Urinary bladder (tissue), 4 donors: Measurements from ENCODE around the gene HOXA2. TPM values are rescaled to one million over a fixed set of nuclear protein-coding genes. Genes with fewer than 3 reads are reported as not detected.

Source experiments
- DNase-seq: peaks from one replicate; pipeline ENCODE4 v3.0.0-alpha.2; 2015; ENCODE audit errors: extremely low spot score
- H3K27ac ChIP-seq: one replicate; pipeline ENCODE4 v1.5.1; 2013; ENCODE audit warnings: low read depth, mild to moderate bottlenecking, moderate library complexity
- H3K36me3 ChIP-seq: one replicate; pipeline ENCODE4 v1.6.1; 2013; ENCODE audit warnings: mild to moderate bottlenecking, moderate library complexity; ENCODE audit not compliant: insufficient read depth
- H3K4me1 ChIP-seq: one replicate; pipeline ENCODE4 v1.6.1; 2013; ENCODE audit warnings: mild to moderate bottlenecking, moderate library complexity; ENCODE audit not compliant: insufficient read depth
- H3K4me3 ChIP-seq: one replicate; pipeline ENCODE4 v1.5.1; 2013; ENCODE audit warnings: low read depth, low read length
- WGBS: extraction: QIAGEN DNeasy Blood & Tissue Kit; methylation state at CpG from one replicate; pipeline ENCODE4 v1.1.7; 2013; 5-methylcytosine and 5-hydroxymethylcytosine counted together
- polyA plus RNA-seq: library from polyadenylated mRNA; stranded (reverse); fragments of 200-250 nt; gene quantifications from one replicate; pipeline ENCODE4 v1.2.3, GENCODE V29; 2013
- total RNA-seq: library from RNA; depleted of rRNA; stranded (reverse); fragments of >200 nt; gene quantifications from one replicate; pipeline ENCODE4 v1.2.3, GENCODE V29; 2014
- donor health status: healthy with polysubstance abuse.
- donor health status: healthy.

HOXA2 gene
- total and polyA plus RNA-seq, 2 donors = 1.3 to 1.4 TPM

- Histone ChIP-seq H3K36me3 (no peaks in the 10 kb centered on the region), H3K27ac (no peak overlapping the region), H3K4me3 (no peak overlapping the region), H3K4me1 (peaks cover 3% of the 10 kb centered on the region)
- DNase-seq = no peak
- 35% methylated on average over 2 of the region's 2 CpGs for WGBS
Measured at GRCh38 chr7:27134392-27134791, 31.9 kb upstream of the HOXA2 start.

DNA sequence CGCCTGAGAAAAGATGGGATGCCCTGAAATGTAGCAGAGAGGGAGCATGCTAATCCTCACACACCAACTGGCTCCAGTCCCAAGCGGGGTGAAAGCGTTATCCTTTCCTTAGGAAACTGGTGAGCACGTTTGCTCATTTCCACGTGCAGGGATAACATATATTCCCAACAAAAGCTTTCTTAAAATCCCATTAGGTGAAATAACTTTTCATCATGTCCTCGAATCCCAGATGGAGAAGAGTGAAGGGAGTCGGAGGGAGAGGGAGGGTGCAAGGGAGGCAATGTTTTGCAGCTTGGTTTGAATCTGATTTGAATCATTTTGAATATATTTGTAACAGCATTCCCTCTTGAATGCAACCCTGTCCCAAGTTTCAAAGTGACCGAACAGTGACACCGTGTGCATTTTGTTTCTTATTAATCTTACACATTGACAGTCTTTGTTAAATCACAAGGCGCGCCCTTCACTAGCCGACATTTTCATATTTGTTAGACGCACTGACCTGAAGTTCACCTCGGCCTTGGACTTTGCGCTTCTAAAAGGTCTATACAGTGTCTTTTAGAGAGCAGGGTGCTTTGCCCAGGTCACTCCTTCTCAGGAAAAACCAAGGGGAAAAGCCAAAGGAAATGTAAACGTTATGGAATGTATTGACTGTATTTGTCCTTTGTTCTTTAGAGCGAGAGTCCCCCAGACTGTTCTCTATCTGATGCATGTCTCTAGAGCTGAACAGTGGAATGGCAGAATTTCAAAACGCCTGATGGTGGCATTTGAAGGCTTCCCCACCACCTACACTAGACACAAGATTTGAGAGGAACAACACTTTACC lies 31.1 kb upstream of the HOXA2 start:
- no peak overlapping the region for H3K27ac ChIP-seq
- DNase-seq = no peak
- WGBS = 66% methylated on average over 18 of the region's 18 CpGs
- no peaks in the 10 kb centered on the region for H3K36me3 ChIP-seq
- no peak overlapping the region for H3K4me3 ChIP-seq
- H3K4me1 ChIP-seq = peaks cover 3% of the 10 kb centered on the region

GRCh38 chr7:27132978-27133377 lies 30.5 kb upstream of the HOXA2 start:
- Histone ChIP-seq H3K4me3 (no peak overlapping the region), H3K4me1 (peaks cover 3% of the 10 kb centered on the region), H3K36me3 (no peaks in the 10 kb centered on the region), H3K27ac (no peak overlapping the region)
- WGBS = 40% methylated on average over 6 of the region's 6 CpGs
- DNase-seq = no peak

DNA sequence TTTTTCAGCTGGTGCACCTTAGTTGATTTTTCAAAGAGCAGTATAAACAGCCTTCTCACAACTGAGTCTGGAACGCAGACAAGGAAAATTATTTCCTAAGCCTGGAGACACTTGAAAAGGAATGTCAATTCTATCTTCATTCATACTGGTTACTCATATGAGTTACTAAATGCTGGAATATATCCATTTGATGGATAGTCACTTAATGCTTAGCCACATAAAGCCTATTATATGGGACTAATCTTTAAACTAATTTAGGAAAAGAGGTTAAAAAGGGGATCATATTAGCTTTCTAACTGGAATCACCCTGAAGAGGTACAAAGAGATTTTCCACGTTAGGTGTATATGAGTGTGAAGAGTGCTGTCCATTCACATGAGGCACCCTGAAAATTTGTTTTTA lies 29.7 kb upstream of the HOXA2 start:
- Histone ChIP-seq H3K4me1 (peaks cover 3% of the 10 kb centered on the region), H3K36me3 (no peaks in the 10 kb centered on the region), H3K4me3 (no peak overlapping the region), H3K27ac (no peak overlapping the region)
- 79% methylated on average over 2 of the region's 2 CpGs for WGBS
- no peak for DNase-seq

GRCh38 chr7:27131390-27131819 lies 28.9 kb upstream of the HOXA2 start:
- DNase-seq = no peak
- H3K36me3 ChIP-seq = no peaks in the 10 kb centered on the region
- H3K4me1 ChIP-seq = peaks cover 3% of the 10 kb centered on the region
- no peak overlapping the region for H3K27ac ChIP-seq
- 49% methylated on average over 12 of the region's 12 CpGs for WGBS
- peak overlapping the region; percentile 89 for H3K4me3 ChIP-seq

DNA sequence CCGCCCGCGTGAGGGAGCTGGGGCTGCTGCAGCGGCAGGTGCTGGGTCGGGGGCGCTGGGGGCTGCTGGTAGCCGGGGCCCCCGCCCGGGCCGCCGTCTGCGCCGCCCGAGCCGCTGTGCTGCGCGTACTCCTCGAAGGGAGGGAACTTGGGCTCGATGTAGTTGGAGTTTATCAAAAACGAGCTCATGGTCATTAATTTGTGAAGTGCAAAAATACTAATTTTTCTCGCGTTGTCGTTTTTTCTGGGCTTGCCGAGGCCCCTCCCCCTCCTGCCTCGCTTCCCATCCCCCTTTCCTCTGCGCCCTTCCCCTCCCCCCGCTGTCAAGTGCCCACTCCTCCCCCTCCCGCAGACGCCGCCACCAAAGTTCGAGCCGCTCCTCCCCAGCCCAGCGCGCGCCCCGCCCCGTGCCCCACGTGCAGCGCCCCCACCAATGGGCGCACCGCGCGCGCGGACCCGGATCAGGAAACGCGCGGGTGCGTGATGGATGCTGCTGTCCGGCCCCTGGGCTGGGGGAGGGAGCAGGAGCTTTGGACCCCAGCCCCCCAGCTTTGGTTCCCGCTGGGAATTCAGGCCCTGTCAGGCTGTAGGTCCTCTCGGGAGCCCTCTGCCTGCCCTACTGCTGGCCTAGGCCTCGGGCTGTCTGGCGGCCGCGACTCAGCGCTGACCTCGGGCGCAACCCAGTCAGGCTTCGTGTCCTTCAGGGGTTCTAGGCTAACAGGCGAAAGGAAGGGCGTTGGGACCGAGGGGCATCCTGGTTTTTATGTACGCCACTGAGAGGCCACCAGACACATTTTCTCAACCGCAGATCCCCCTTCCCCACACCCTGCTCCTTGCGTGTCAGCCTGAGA lies 28.3 kb upstream of the HOXA2 start, which contains the start of gene HOXA4:
Gene HOXA4, minus strand, starts transcription at position 218 of the 850 bp plus-strand sequence. Its CDS starts 24 bp downstream, at position 194.
- DNase-seq = peak; percentile 82
- WGBS = 3% methylated on average over 67 of the region's 67 CpGs
- Histone ChIP-seq H3K36me3 (no peaks in the 10 kb centered on the region), H3K4me1 (peaks cover 3% of the 10 kb centered on the region), H3K27ac (peak within 1 kb of the TSS; percentile 60), H3K4me3 (peak within 1 kb of the TSS; percentile 89)

GRCh38 chr7:27129729-27130539 lies 27.5 kb upstream of the HOXA2 start:
- DNase-seq = no peak
- peaks cover 3% of the 10 kb centered on the region for H3K4me1 ChIP-seq
- H3K27ac ChIP-seq = peak overlapping the region; percentile 60
- H3K36me3 ChIP-seq = no peaks in the 10 kb centered on the region
- 10% methylated on average over 72 of the region's 72 CpGs for WGBS
- peak overlapping the region; percentile 89 for H3K4me3 ChIP-seq

- Histone ChIP-seq H3K4me1 (peaks cover 3% of the 10 kb centered on the region), H3K4me3 (peak overlapping the region; percentile 89), H3K27ac (no peak overlapping the region), H3K36me3 (no peaks in the 10 kb centered on the region)
- 77% methylated on average over 28 of the region's 28 CpGs for WGBS
- DNase-seq = no peak
Measured at GRCh38 chr7:27128776-27129728, 26.6 kb upstream of the HOXA2 start.

DNA sequence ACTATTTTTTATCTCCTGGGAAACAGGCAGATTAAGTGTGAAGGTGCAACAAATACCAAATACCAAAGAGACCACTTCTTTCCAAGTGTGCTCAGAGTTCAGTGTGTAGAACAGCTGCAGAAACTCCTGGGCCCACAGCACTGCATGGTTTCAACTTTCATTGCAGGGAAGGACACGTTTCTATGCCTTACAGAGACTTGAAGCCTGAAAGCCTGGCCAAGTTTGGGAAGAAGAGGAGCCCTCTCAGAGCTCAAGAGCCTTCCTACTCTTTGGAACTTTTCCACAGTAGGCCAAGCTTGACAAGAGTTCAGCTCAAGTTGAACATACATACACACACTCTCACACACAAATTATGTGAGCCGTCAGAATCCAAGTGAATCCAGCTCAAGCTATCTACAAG lies 25.6 kb upstream of the HOXA2 start:
- Histone ChIP-seq H3K4me3 (no peak overlapping the region), H3K36me3 (no peaks in the 10 kb centered on the region), H3K4me1 (peaks cover 3% of the 10 kb centered on the region), H3K27ac (no peak overlapping the region)
- 32% methylated on average over 2 of the region's 2 CpGs for WGBS
- DNase-seq = no peak

DNA sequence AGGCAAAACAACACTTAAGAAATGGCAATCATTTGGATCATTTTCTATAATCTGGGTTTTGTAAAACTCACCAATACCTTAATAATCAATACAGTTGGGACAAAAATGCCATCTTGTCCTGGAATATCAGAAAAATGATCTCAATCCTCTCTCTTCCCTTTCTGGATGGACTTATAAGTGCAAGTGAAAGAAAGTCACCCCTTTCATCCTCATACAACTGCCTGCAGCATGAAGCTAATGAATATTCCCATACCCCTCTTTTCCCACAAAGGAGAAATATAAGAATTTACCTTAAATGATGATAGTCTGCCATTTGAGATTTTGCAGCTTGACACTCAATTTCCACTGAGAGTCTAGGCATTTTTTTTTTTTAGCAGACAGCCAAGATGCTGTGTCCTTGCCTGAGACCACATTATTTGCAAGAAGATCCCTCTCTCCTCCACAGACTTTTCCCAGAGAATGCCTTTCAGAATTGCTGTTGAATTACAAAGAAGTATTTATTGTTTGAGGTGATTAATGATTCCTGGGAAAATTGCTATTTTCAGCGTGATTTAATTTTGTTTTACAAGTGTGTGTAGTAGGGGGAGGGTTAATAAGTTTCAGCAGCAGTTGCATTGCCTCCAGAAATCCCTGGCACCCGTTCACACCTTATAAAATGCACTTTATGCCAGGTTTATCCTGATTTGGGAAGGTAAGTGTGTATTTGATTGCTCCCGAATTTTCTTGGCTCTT lies 24.3 kb upstream of the HOXA2 start:
- Histone ChIP-seq H3K27ac (no peak overlapping the region), H3K36me3 (no peaks in the 10 kb centered on the region), H3K4me3 (no peak overlapping the region), H3K4me1 (peaks cover 3% of the 10 kb centered on the region)
- DNase-seq = no peak
- whole genome bisulfite sequencing = 65% methylated on average over 3 of the region's 3 CpGs

- Histone ChIP-seq H3K4me3 (no peak overlapping the region), H3K36me3 (no peaks in the 10 kb centered on the region), H3K27ac (no peak overlapping the region), H3K4me1 (peaks cover 3% of the 10 kb centered on the region)
- 67% methylated on average over 5 of the region's 5 CpGs for WGBS
- no peak for DNase-seq
Measured at GRCh38 chr7:27125986-27126394, 23.5 kb upstream of the HOXA2 start.
